ENCODE results near the gene HSPB2.

GRCh38 chr11:111937461-111937769 lies 24.9 kb downstream of the HSPB2 start:
- TF ChIP-seq FOXA1 (IDR thresholded peaks at IDR 0.05) (no peak), HDGF (IDR thresholded peaks at IDR 0.05; ENCODE audit: borderline replicate concordance) (no peak), FOXK2 (IDR thresholded peaks at IDR 0.05) (no peak), PKNOX1 (IDR thresholded peaks at IDR 0.05) (no peak), SP1 (IDR thresholded peaks at IDR 0.05) (no peak)

Measured in HEK293T (cell line).